Measurements from ENCODE around the gene PER3.

Gene PER3

GRCh38 chr1:7839526-7839925 is 55.4 kb downstream of the PER3 start:
- no peak for DNase-seq

DNA sequence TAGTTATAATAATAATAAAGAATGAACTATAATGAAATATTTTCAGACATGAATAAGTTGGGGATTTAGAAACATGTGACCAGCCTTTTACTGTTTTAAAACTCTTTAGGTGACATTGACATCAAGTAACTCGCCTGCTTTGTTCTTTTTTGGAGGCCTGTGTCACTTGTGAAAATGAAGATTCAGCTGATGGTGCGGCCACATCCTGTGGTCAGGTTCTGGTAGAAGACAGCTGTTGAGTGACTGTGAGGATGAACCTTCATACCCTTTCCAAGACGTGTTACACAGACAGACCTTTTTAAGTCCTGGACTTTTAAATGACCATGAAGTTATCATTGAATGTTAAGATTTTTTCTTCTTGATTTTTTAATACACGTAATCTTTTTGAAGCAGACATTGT is 58.4 kb downstream of the PER3 start:
- DNase-seq = no peak

DNA sequence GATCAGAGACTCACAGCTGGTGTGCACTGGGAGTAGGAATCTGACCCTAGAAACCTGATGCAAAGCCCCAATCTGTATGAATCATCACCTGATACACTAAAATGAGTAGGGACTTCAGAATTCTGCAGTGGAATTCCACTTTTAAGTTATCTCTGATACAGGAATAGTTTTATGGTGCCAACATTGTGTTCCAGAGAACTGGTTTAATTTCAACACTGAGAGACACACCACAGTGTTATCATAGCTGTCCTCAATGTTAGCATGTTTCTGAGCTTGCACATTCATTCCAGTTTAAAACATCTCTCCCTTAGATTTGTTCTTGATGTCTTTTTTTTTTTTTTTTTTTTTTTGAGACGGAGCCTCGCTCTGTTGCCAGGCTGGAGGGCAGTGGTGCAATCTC is 61.7 kb downstream of the PER3 start:
- DNase-seq = no peak

DNA sequence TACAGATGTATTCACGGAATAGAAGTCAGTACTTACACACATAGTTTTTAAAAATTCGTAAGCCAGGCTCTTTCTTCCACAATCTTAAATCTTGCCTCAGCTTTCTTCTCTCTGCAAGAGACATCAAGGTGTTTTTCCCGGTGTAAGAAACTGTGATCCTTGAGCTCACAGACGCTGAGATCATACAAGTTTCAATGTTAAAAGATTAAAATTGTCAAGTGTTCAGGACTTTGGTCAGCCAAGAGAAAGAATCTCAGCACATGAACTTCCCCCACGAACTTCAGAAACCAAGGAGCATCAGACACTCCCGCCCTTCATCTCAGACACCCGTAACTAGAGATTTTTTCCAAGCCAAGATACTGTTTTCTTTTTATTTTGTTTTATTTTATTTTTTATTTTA is 62.6 kb downstream of the PER3 start:
- DNase-seq = no peak

DNA sequence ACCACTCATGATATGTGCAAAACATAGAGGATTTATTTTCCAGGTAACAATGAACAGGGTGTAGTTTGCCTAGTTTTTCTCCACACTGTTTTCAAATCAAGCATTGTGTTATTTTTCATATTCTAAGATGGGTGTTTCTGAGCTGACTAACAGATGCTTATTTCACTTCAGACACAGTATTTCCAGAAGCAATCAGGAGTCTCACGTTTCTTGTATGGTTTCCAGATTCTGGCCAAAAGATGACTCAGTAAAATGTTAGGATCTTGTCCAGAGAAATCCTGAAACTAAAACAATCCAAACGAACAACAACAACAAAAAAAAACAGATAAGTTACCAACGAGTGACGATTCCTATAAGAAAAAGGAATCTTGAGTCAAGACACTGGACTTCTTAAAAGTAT is 63.5 kb downstream of the PER3 start:
- DNase-seq = no peak

- DNase-seq = no peak
Measured at GRCh38 chr1:7850786-7851185, 66.7 kb downstream of the PER3 start.

DNA sequence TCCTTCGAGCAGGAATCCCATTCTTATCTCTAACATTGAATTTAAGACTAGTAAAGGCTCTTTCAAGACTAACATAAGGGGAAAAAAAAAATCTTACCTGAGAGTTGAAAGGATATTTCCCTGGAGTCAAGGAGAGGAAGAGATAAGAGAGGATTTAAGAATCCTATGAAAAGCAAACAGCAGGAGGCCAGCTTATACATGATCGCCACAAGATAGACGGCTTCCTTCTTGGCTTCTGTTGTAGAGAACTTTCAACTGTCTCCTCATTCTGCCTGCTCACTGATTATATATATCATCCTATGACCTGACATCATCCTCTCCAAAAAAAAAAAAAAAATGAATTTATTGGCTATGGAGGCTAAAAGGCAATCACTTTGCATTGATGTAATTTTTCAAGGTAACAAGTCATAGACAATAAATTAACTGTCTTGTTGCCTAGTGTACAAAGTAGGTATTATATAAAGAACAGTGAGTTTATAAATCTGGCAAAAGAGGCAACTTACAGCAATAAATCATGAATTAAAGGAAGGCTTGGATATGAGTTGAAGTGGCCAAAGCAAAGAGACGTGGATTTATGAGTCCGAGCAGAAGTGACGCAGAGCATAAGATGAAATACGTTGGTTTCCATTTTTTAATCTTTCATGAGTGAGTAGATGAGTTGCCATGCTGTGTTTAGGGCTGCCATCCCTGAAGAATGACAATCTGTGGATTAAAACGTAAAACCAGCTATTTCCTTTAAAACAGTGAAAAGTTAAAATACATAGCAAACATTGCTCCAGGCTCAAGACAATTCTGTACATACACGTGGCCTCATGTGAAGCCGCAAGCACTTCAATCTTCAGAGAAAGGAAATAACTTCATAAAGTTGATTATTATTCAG is 69.0 kb downstream of the PER3 start, which contains the start of gene UTS2:
UTS2 (minus strand) TSS at position 262 of the 880 bp plus-strand sequence; CDS start at position 200, 62 bp downstream.
- DNase-seq = no peak

GRCh38 chr1:7853684-7854026 is 69.6 kb downstream of the PER3 start:
- DNase-seq = no peak

DNA sequence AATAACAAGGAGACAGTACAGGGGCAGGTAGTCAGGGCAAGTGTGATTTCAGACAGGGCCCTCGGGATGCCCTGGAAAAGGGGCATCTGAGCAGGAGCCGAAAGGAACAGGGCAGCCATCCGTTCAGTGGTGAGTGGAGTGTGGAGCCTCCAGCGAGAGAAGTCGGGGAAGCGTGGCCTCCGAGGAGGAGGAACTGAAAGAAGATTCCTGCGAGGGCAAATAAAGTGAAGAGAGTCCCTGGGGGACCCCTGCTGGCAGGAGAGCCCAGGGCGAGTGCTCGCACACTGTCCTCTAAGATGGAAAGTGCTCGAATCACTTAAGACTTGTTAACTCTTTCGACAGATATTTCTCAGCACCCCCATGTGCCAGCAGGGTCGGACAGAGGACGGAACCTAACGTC is 72.3 kb downstream of the PER3 start:
- no peak for DNase-seq

GRCh38 chr1:7857000-7857399 is 72.9 kb downstream of the PER3 start:
- no peak for DNase-seq

- DNase-seq = no peak
Measured at GRCh38 chr1:7857985-7858384, 73.9 kb downstream of the PER3 start.

DNA sequence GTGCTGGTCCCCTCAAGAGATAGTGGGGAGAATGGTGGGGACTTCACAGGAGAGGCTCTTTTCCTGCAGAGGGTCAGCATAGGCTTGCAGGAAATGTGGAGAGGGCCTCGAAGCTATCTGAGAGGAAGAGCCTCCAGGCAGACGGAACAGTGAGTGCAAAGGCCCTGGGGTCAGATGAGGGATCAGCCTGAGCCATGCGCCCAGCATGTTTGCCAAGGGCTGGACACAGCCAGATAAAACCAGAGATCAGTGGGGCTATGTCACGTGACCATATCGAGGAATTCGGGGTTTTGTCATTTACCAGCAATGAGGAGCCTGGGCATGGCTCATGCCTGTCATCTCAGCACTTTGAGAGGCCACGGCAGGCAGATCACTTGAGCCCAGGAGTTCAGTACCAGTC is 75.3 kb downstream of the PER3 start:
- DNase-seq = no peak

- no peak for DNase-seq
Measured at GRCh38 chr1:7860130-7860529, 76.0 kb downstream of the PER3 start.

DNA sequence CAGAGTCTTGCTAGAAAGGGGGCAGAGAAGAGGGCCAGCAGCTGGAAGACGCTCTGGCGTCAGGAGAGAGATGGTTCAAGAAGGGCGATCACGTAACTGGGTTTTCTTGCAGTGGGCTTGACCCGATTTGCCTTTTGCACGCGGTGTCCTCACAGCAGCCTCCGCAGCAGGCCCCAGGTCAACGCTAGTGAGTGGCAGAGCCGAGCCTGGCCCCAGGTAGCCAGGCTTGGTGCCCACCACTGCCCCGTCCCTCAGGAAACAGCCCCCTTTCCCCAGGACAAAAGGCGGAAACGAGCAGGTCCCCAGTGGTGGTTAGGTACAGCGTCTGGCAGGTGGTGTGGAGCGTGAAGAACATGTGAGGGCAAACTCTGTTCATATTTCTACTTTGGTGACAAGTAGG is 77.4 kb downstream of the PER3 start:
- no peak for DNase-seq

DNA sequence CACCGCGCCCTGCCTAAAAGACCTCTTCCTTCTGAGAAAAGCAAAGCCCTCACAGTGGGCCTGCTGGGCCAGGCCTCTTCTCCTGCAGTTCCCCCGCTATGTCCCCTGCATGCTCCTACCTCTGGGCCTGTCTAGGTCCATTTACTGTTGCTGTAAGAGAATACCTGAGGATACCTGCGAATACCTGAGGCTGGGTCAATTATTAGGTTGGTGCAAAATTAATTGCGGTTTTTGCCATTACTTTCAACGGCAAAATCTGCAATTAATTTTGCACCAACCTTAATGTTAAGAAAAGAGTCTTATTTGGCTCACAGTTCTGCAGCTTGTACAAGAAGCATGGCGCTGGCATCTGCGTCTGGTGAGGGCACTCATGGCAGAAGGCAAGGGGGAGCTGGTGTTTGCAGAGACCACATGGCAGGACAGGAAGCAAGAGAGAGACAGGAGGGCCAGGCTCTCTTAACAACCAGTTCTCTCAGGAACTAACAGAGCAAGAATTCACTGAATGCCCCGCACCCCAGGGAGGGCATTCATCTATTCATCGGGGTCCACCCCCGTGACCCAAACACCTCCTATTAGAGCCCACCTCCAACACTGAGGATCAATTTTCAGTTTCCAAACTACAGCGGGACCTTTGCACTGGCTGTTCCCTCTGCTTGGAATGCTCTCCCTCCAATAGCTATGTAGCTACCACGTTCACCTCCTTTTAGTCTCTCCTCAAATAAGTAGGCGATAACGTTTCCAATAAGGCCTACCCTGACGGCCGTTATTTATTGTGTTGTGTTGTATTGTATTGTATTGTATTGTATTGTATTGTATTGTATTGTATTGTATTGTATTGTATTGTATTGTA is 78.3 kb downstream of the PER3 start:
- DNase-seq = no peak

- DNase-seq = no peak
Measured at GRCh38 chr1:7863756-7864328, 79.8 kb downstream of the PER3 start.

- DNase-seq = no peak
Measured at GRCh38 chr1:7865978-7866377, 81.9 kb downstream of the PER3 start.

DNA sequence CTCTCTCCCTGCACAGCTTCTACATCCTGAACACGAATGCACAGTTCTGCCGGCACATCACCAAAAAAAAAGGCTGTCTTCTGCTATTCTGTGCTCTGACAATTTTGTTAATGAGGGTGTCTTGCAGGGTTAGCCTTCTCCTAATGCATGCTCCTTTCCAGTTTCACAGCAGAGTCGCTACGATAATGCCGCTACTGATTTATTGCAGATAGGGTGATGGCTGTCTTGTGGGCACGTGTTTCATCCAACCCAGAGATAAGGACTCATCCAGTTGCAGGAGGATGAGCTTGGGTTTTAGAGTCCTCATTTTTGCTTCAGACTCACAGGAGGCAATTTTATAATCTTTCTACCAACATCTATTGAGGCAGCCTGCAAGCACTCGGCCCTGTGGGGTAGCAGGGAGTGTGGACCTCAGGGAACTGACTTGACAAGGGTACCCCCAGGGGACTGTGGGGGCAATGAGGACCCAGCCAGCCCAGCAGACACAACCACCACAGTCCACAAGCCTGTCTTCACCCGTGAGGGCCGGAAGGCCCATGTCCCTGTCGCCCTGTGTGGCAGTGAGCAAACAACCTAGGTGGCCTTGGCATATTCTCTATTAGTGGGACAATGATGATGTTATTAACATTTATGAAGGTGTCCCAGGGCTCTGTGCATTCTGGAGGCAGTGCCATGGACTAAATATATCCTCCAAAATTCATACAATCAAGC is 84.1 kb downstream of the PER3 start:
- no peak for DNase-seq

GRCh38 chr1:7869136-7869920 is 85.2 kb downstream of the PER3 start:
- no peak for DNase-seq

DNA sequence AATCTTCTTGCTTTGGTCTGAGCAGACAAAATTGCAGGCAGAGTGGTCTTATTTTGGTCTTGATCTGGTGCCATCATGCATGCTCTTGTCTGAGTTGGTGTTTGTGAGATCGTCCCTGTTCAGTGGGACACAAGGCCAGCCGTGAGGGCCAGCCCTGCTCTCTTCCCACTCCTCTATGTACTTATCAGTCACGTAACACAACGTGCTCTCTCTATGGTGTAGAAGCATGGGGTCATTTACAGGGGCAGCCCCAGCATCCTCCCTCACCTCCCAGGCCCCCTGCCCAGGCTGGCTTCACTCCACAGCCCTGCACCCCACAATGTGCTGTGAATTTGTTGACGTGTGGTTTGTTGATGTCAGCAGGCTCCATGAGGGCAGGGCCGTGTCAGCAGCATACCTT is 87.0 kb downstream of the PER3 start:
- no peak for DNase-seq

- no peak for DNase-seq
Measured at GRCh38 chr1:7873801-7874795, 90.0 kb downstream of the PER3 start.

All from activated effector memory CD4-positive, alpha-beta T cell treated with anti-CD3 and anti-CD28 coated beads, Interleukin-2, amount 50 U/mL, for 16 hours (primary cell).